ENCODE measurements around the gene SIGLEC1.

SIGLEC1 gene

DNA sequence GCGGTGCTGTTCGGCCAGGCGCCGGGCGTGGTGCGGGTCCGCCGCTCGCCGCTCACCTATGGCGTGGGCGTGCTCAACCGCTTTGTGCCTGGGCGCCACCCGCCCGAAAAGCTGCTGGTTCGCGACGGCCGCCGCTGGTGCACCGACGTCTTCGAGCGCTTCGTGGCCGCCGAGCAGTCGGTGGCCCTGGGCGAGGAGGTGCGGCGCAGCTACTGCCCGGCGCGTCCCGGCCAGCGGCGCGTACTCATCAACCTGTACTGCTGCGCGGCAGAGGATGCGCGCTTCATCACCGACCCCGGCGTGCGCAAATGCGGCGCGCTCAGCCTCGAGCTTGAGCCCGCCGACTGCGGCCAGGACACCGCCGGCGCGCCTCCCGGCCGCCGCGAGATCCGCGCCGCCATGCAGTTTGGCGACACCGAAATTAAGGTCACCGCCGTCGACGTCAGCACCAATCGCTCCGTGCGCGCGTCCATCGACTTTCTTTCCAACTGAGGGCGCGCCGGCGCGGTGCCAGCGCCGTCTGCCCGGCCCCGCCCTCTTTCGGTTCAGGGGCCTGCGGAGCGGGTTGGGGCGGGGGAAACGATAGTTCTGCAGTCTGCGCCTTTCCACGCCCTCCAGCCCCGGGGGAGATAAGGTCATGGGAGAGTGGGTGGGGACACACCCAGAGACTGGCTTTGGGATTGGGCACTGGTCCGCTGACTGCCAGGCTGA is 39.4 kb upstream of the SIGLEC1 start:
- H3K4me1 Mint-ChIP-seq, result peaks cover 9% of the 10 kb centered on the region
- H3K27me3 Mint-ChIP-seq, result peaks cover 10% of the 10 kb centered on the region
- H3K27ac Mint-ChIP-seq (ENCODE audit: low read depth), result no peak overlapping the region
- H3K9me3 Mint-ChIP-seq, result no peaks in the 10 kb centered on the region
- no peaks in the 10 kb centered on the region for H3K36me3 Mint-ChIP-seq (ENCODE audit: insufficient read depth)
- H3K4me3 Mint-ChIP-seq, result peak overlapping the region; percentile 56
- ATAC-seq (replicated peaks; ENCODE audit: extremely low read depth, poor library complexity, severe bottlenecking) (no peak), DNase-seq (ENCODE audit: low spot score in 2 of 2) (no peak)

DNA sequence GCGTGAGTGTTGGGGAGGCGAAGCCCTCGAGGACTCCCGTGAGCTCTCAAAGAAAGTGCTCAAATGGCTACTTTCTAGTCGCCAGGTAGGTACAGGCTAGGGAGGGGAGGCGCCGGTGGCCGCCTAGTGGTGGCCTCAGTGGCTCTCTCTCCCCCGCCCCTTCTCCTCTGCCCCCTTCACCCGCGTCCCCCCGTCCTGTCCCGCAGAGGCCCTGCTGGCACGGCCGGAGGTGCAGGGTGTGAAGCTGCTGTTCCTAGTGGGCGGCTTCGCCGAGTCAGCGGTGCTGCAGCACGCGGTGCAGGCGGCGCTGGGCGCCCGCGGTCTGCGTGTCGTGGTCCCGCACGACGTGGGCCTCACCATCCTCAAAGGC is 38.9 kb upstream of the SIGLEC1 start:
- Mint-ChIP-seq H3K9me3 (no peaks in the 10 kb centered on the region), H3K36me3 (ENCODE audit: insufficient read depth) (no peaks in the 10 kb centered on the region), H3K27me3 (peaks cover 13% of the 10 kb centered on the region), H3K27ac (ENCODE audit: low read depth) (no peak overlapping the region), H3K4me3 (no peak overlapping the region), H3K4me1 (peaks cover 9% of the 10 kb centered on the region)
- DNase-seq (ENCODE audit: low spot score in 2 of 2), result no peak
- ATAC-seq (replicated peaks; ENCODE audit: extremely low read depth, poor library complexity, severe bottlenecking), result no peak

DNA sequence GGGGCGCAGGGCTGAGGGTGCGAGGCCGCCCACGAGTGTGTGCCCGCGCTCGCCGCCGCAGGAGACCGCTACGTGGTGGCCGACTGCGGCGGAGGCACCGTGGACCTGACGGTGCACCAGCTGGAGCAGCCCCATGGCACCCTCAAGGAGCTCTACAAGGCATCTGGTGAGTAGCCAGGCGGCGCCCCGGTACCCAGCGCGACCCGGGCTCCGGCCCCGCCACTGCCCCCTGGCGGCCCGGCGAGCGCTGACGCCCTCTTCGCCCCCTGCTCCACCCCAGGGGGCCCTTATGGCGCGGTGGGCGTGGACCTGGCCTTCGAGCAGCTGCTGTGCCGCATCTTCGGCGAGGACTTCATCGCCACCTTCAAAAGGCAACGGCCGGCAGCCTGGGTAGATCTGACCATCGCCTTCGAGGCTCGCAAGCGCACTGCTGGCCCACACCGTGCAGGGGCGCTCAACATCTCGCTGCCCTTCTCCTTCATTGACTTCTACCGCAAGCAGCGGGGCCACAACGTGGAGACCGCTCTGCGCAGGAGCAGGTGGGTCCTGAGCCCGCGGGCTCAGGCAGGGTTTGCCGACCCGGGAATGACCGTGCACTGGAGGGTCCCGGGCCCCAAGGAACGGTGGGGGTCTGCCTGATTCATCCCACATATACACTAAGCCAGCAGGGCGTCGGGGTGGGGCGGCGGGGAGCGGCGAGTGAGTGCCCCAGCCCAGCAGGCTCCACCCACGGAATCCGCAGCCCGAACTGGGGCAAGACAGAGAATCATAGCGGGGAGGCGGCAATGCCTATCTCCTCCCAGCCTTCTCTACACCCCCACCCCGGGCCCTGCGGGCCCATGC is 37.5 kb upstream of the SIGLEC1 start:
- DNase-seq (ENCODE audit: low spot score in 2 of 2) (no peak), ATAC-seq (replicated peaks; ENCODE audit: extremely low read depth, poor library complexity, severe bottlenecking) (no peak)
- no peak overlapping the region for H3K27ac Mint-ChIP-seq (ENCODE audit: low read depth)
- peaks cover 12% of the 10 kb centered on the region for H3K4me1 Mint-ChIP-seq
- H3K27me3 Mint-ChIP-seq, result peaks cover 13% of the 10 kb centered on the region
- H3K4me3 Mint-ChIP-seq, result no peak overlapping the region
- H3K9me3 Mint-ChIP-seq, result no peaks in the 10 kb centered on the region
- no peaks in the 10 kb centered on the region for H3K36me3 Mint-ChIP-seq (ENCODE audit: insufficient read depth)

DNA sequence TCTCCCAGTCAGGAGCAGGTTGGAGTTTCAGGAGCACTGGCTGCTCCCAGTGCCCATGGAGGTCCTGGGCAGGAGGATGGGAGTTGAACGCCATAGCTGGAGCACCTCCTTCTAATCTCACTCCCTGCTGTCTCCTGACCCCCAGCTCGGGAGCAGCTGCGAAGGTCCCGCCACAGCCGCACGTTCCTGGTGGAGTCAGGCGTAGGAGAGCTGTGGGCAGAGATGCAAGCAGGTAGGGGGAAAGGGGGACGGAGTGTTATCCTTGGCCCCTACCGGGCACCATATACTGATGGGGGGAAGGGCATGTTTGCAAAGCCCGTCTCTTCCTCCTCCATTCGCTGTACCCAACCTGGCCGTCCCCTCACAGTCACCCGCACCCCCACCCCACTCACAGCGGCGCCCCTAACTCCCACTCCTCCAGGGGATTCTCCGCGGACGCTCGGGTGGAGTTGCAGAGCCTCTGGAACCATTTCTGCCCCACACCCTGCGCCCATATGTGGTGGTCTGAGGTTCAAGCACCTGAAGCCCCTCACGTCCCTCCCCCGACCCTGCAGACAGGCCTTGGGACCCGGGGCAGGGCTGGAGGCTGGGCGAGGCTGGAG is 36.8 kb upstream of the SIGLEC1 start:
- Mint-ChIP-seq H3K4me3 (no peak overlapping the region), H3K27ac (ENCODE audit: low read depth) (no peak overlapping the region), H3K9me3 (no peaks in the 10 kb centered on the region), H3K4me1 (peaks cover 19% of the 10 kb centered on the region), H3K27me3 (peaks cover 13% of the 10 kb centered on the region), H3K36me3 (ENCODE audit: insufficient read depth) (no peaks in the 10 kb centered on the region)
- no peak for ATAC-seq (replicated peaks; ENCODE audit: extremely low read depth, poor library complexity, severe bottlenecking)
- no peak for DNase-seq (ENCODE audit: low spot score in 2 of 2)

DNA sequence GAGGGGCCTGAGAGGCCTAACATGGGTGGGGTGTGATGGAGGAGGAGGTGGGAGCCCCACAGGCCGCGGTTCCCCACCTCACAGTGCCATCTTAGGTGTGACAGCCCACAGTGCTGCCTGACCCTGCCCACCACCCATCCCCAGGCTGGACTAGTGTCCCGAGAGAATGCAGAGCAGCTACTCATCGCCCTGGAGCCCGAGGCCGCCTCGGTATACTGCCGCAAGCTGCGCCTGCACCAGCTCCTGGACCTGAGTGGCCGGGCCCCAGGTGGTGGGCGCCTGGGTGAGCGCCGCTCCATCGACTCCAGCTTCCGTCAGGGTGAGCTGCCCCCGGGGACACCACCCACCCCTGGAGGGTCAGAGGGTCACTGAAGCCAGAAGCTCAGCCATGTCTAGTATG is 35.7 kb upstream of the SIGLEC1 start:
- Mint-ChIP-seq H3K4me1 (peaks cover 19% of the 10 kb centered on the region), H3K27me3 (peaks cover 13% of the 10 kb centered on the region), H3K9me3 (no peaks in the 10 kb centered on the region), H3K36me3 (ENCODE audit: insufficient read depth) (no peaks in the 10 kb centered on the region), H3K4me3 (no peak overlapping the region), H3K27ac (ENCODE audit: low read depth) (no peak overlapping the region)
- ATAC-seq (replicated peaks; ENCODE audit: extremely low read depth, poor library complexity, severe bottlenecking) (no peak), DNase-seq (ENCODE audit: low spot score in 2 of 2) (no peak)

DNA sequence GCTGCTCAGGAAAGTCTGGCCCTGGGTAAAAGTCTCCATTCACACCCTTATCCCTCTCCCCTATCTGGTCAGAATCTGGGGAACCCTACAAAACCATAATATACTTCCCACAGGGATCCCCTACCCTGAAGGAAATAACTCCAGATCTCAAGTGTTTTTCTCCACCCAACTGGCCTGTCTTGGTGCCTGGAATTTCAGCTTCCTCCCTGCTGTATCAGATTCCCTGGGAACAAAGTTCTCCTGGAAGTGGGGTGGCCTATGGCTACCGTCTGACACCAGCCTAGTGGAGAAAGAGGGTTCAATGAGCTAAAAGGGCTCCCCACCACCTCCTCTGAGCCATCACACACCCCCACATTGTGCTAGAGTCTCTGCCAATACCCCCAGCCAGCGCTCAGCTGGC is 35.1 kb upstream of the SIGLEC1 start:
- H3K36me3 Mint-ChIP-seq (ENCODE audit: insufficient read depth), result no peaks in the 10 kb centered on the region
- no peak overlapping the region for H3K27ac Mint-ChIP-seq (ENCODE audit: low read depth)
- H3K4me1 Mint-ChIP-seq, result peaks cover 15% of the 10 kb centered on the region
- ATAC-seq (replicated peaks; ENCODE audit: extremely low read depth, poor library complexity, severe bottlenecking) (no peak), DNase-seq (ENCODE audit: low spot score in 2 of 2) (no peak)
- no peaks in the 10 kb centered on the region for H3K9me3 Mint-ChIP-seq
- H3K27me3 Mint-ChIP-seq, result peaks cover 13% of the 10 kb centered on the region
- no peak overlapping the region for H3K4me3 Mint-ChIP-seq

DNA sequence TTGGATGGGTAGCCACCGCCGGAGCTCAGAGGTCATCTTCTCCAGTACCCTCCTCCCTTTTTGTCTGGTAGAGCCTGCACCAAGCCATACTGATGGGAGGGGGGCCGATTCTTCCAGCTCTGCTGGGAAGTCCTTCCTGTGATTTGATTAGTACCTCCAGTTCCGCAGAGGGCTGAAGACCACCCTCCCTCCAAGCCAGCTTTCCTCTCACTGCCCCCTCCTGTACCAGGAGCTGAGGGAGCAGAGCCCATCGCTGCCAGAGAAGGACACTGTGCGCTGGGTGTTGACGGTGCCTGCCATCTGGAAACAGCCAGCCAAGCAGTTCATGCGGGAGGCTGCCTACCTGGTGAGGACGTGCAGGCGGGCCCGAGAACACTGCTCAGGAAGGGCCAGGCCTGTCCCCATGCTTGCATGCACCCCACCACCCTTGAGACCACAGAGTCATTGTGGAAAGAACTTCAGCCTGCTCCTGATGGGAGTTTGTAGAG is 33.3 kb upstream of the SIGLEC1 start:
- Mint-ChIP-seq H3K9me3 (no peaks in the 10 kb centered on the region), H3K4me3 (no peak overlapping the region), H3K27me3 (peaks cover 16% of the 10 kb centered on the region), H3K27ac (ENCODE audit: low read depth) (no peak overlapping the region), H3K36me3 (ENCODE audit: insufficient read depth) (no peaks in the 10 kb centered on the region), H3K4me1 (peaks cover 10% of the 10 kb centered on the region)
- DNase-seq (ENCODE audit: low spot score in 2 of 2), result no peak
- no peak for ATAC-seq (replicated peaks; ENCODE audit: extremely low read depth, poor library complexity, severe bottlenecking)

- ATAC-seq (replicated peaks; ENCODE audit: extremely low read depth, poor library complexity, severe bottlenecking) (peak; percentile 69), DNase-seq (ENCODE audit: low spot score in 2 of 2) (peak; percentile 51 to 57)
- H3K27me3 Mint-ChIP-seq, result peaks cover 23% of the 10 kb centered on the region
- H3K4me1 Mint-ChIP-seq, result peaks cover 10% of the 10 kb centered on the region
- peak overlapping the region; percentile 60 for H3K4me3 Mint-ChIP-seq
- H3K36me3 Mint-ChIP-seq (ENCODE audit: insufficient read depth), result no peaks in the 10 kb centered on the region
- H3K9me3 Mint-ChIP-seq, result no peaks in the 10 kb centered on the region
- H3K27ac Mint-ChIP-seq (ENCODE audit: low read depth), result peak overlapping the region; percentile 60
Measured at GRCh38 chr20:3744806-3745685, 32.6 kb upstream of the SIGLEC1 start.

DNA sequence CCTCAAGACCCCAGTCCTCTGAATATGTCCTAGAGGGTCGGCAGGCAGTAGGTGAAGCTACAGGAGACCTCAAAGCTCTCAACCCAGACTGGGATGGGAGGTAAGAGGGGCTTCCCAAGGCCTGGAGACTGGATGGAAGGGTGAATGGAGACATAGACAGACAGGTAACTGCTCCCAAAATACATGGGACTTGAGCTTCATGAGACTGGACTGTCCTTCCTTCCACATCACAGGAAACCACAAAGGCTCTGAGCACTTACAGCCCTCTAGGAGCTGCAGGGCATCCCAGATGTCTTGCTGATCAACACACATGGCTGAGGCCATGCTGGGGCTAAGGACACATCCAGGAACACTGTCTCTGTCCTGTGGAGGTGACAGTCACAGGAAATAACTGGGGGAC is 31.6 kb upstream of the SIGLEC1 start:
- Mint-ChIP-seq H3K27me3 (peaks cover 23% of the 10 kb centered on the region), H3K9me3 (no peaks in the 10 kb centered on the region), H3K36me3 (ENCODE audit: insufficient read depth) (no peaks in the 10 kb centered on the region), H3K27ac (ENCODE audit: low read depth) (peak overlapping the region; percentile 60), H3K4me3 (no peak overlapping the region), H3K4me1 (peaks cover 10% of the 10 kb centered on the region)
- ATAC-seq (replicated peaks; ENCODE audit: extremely low read depth, poor library complexity, severe bottlenecking) (no peak), DNase-seq (ENCODE audit: low spot score in 2 of 2) (no peak)

DNA sequence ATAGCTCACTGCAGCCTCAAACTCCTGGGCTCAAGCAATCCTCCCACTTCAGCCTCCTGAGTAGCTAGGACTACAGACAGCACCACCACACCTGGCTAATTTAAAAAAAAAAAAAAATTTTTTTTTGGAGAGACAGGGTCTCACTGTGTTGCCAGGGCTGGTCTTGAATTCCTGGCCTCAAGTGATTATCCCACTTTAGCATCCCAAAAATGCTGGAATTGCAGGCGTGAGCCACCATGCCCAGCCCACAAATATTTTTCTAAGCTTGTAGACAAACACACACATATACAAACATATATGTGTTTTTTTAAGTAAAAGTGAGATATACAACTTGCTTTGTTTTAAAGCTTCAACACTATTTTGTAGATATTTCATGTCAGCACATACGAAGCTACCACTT is 30.9 kb upstream of the SIGLEC1 start:
- Mint-ChIP-seq H3K36me3 (ENCODE audit: insufficient read depth) (no peaks in the 10 kb centered on the region), H3K27me3 (peaks cover 23% of the 10 kb centered on the region), H3K4me3 (no peak overlapping the region), H3K27ac (ENCODE audit: low read depth) (no peak overlapping the region), H3K4me1 (peaks cover 10% of the 10 kb centered on the region), H3K9me3 (no peaks in the 10 kb centered on the region)
- ATAC-seq (replicated peaks; ENCODE audit: extremely low read depth, poor library complexity, severe bottlenecking), result no peak
- DNase-seq (ENCODE audit: low spot score in 2 of 2), result no peak

DNA sequence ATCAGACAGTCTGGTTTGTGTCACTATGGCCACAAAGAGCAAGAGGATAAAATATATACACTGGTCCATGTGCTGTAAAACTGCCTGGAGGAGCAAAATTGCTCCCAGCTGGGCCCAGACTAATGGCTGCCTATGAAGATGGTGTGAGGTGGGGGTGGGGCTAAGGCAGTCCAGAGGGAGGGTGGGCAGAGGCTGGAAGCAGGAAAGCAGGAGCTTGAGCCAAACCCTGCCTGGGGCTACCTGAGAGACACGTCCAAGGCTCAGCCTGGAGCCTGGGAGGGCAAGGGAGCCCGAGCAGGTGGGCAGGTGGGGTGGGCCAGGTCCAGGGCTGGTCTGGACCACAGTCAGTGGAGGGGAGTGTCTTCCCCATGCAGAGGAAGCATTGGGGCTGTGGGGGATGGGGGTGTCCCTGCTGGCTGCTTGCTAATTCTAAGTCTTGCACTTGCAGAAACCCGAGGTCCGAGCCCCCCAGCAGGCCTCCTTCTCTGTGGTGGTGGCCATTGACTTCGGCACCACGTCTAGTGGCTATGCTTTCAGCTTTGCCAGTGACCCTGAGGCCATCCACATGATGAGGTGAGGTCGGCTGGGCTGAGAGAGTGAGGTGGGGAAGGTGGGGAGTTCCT is 29.5 kb upstream of the SIGLEC1 start:
- H3K4me3 Mint-ChIP-seq, result no peak overlapping the region
- DNase-seq (ENCODE audit: low spot score in 2 of 2) (no peak), ATAC-seq (replicated peaks; ENCODE audit: extremely low read depth, poor library complexity, severe bottlenecking) (no peak)
- no peaks in the 10 kb centered on the region for H3K36me3 Mint-ChIP-seq (ENCODE audit: insufficient read depth)
- peaks cover 10% of the 10 kb centered on the region for H3K4me1 Mint-ChIP-seq
- no peak overlapping the region for H3K27ac Mint-ChIP-seq (ENCODE audit: low read depth)
- no peaks in the 10 kb centered on the region for H3K9me3 Mint-ChIP-seq
- peaks cover 14% of the 10 kb centered on the region for H3K27me3 Mint-ChIP-seq
